ENCODE data around the gene THBD. TPM values are rescaled to one million over a fixed set of nuclear protein-coding genes. Genes with fewer than 3 reads are reported as not detected.
A peak's percentile ranks its signal among the peaks of the same experiment; 100 is the strongest.

The THBD gene
- total and polyA plus RNA-seq, 10 donors: 7.2 to 255 (median 61.4) TPM

GRCh38 chr20:23090878-23091277, 41.4 kb upstream of the THBD start:
- Histone ChIP-seq H3K27me3 (replicated peaks in 1 of 7) (no peaks in the 10 kb centered on the region), H3K4me1 (peaks cover 3 to 45% (median 31%) of the 10 kb centered on the region in 6 donors), H3K36me3 (no peaks in the 10 kb centered on the region), H3K27ac (no peak overlapping the region), H3K9me3 (no peaks in the 10 kb centered on the region), H3K4me3 (no peak overlapping the region)
- TF ChIP-seq POLR2A (IDR thresholded peaks at IDR 0.05) (no peak), POLR2AphosphoS5 (IDR thresholded peaks at IDR 0.05) (no peak), CTCF (IDR thresholded peaks at IDR 0.05 in 8 of 11, conservative IDR thresholded peaks at IDR 0.05 in 3 of 11) (no peak)
- intact Hi-C loops (cut with DNase I; ENCODE audit: low total_unique reads): no loop called here
- DNase-seq: no peak
- WGBS, 5 donors: 79 to 90% (median 84%) methylated on average over 4 of the region's 4 CpGs

DNA sequence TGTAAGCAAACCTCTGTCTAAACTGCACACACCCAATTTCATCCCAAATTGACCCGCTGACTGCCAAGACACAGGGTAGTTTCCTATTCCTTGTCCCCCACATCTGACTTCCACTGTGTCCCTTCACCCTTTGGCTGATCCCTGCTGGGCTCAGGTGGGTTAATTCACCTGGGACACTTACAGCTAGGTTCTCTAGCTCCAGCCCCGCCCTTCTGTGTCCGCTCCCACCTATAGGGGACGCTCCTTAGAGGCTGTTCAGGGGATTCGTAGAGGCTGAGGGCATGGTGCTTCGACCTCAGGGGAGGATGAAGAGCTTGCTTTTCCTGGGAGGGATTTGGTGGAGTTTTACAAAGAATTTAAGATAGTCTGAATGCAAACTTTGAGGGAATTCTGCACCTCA, 40.7 kb upstream of the THBD start:
- no peaks in the 10 kb centered on the region for H3K36me3 ChIP-seq
- no peak overlapping the region for H3K27ac ChIP-seq
- peaks cover 5 to 51% (median 34%) of the 10 kb centered on the region in 6 donors for H3K4me1 ChIP-seq
- TF ChIP-seq POLR2A (IDR thresholded peaks at IDR 0.05) (no peak), POLR2AphosphoS5 (IDR thresholded peaks at IDR 0.05) (no peak), CTCF (IDR thresholded peaks at IDR 0.05 in 8 of 11, conservative IDR thresholded peaks at IDR 0.05 in 3 of 11) (no peak)
- H3K27me3 ChIP-seq (replicated peaks in 1 of 7): no peaks in the 10 kb centered on the region
- no peaks in the 10 kb centered on the region for H3K9me3 ChIP-seq
- intact Hi-C loops (cut with DNase I; ENCODE audit: low total_unique reads): no loop called here
- 87 to 95% (median 88%) methylated on average over 6 of the region's 6 CpGs for WGBS, 5 donors
- DNase-seq: no peak
- no peak overlapping the region for H3K4me3 ChIP-seq

- Histone ChIP-seq H3K27ac (no peak overlapping the region), H3K4me1 (peaks cover 5 to 63% (median 46%) of the 10 kb centered on the region in 6 donors), H3K27me3 (replicated peaks in 1 of 7) (no peaks in the 10 kb centered on the region), H3K4me3 (no peak overlapping the region), H3K36me3 (no peaks in the 10 kb centered on the region), H3K9me3 (no peaks in the 10 kb centered on the region)
- no peak for DNase-seq
- TF ChIP-seq POLR2A (IDR thresholded peaks at IDR 0.05): no peak
- TF ChIP-seq POLR2AphosphoS5 (IDR thresholded peaks at IDR 0.05): no peak
- TF ChIP-seq CTCF (IDR thresholded peaks at IDR 0.05 in 8 of 11, conservative IDR thresholded peaks at IDR 0.05 in 3 of 11): no peak
- 86 to 99% (median 96%) methylated on average over 6 to 8 of the region's 8 CpGs for WGBS, 5 donors
- intact Hi-C loops (cut with DNase I; ENCODE audit: low total_unique reads): no loop called here
These were observed 39.4 kb upstream of the THBD start for GRCh38 chr20:23088866-23089265.

GRCh38 chr20:23087587-23088251, 38.2 kb upstream of the THBD start:
- peaks cover 5 to 67% (median 53%) of the 10 kb centered on the region in 6 donors for H3K4me1 ChIP-seq
- H3K9me3 ChIP-seq: no peaks in the 10 kb centered on the region
- intact Hi-C loops (cut with DNase I; ENCODE audit: low total_unique reads): no loop called here
- peak overlapping the region in 1 of 8 donors; percentile 67 for H3K4me3 ChIP-seq
- no peaks in the 10 kb centered on the region for H3K27me3 ChIP-seq (replicated peaks in 1 of 7)
- TF ChIP-seq CTCF (IDR thresholded peaks at IDR 0.05 in 8 of 11, conservative IDR thresholded peaks at IDR 0.05 in 3 of 11): no peak
- no peak for TF ChIP-seq POLR2A (IDR thresholded peaks at IDR 0.05)
- TF ChIP-seq POLR2AphosphoS5 (IDR thresholded peaks at IDR 0.05): no peak
- no peak for DNase-seq
- WGBS, 5 donors: 53 to 71% (median 64%) methylated on average over 9 of the region's 9 CpGs
- H3K27ac ChIP-seq: peak overlapping the region in 7 of 8 donors; percentile 81 to 96 (median 85)
- no peaks in the 10 kb centered on the region for H3K36me3 ChIP-seq

Data from spleen (tissue), 11 donors.